Caco-2 (cell line): ENCODE measurements around the gene CCNQ. TPM values are rescaled to one million over a fixed set of nuclear protein-coding genes. Genes with fewer than 3 reads are reported as not detected.

Source experiments
- BruUV-seq: library from RNA; stranded (reverse); fragments of 400-500 nt; replicated peaks from 2 replicates; lab custom pipeline; 2021; lab: Mats Ljungman, UMichigan
- CTCF ChIA-PET: fragments of 300-600 bp; sonication (Branson Sonifier 250); formaldehyde crosslinking; loops from one replicate; lab custom pipeline; 2022; ENCODE audit warnings: antibody characterized with exemption; lab: Charles Lee
- POLR2A ChIA-PET: fragments of 300-600 bp; sonication (Branson Sonifier 250); formaldehyde crosslinking; loops from one replicate; lab custom pipeline; 2022; ENCODE audit warnings: antibody characterized with exemption; lab: Charles Lee
- DNase-seq, 2 experiments: peaks; one replicate each; pipeline versions ENCODE4 v3.0.0 to v3.0.0-alpha.2; 2020 to 2022
- H3K27me3 ChIP-seq: replicated peaks from 2 replicates; pipeline ENCODE4 v1.6.0; 2011; ENCODE audit warnings: low read length; ENCODE audit not compliant: control insufficient read depth, insufficient read depth
- H3K36me3 ChIP-seq: 2 replicates; pipeline ENCODE4 v1.5.1; 2011; ENCODE audit warnings: low read length; ENCODE audit not compliant: control insufficient read depth, insufficient read depth
- H3K4me1 ChIP-seq: fragments of 250-450 bp; sonication (Bioruptor Pico); 2 replicates; pipeline ENCODE4 v1.5.1; 2020; ENCODE audit warnings: mild to moderate bottlenecking
- H3K4me3 ChIP-seq: 2 replicates; pipeline ENCODE4 v1.5.1; 2011; ENCODE audit warnings: low read depth, mild to moderate bottlenecking, control low read depth, low read length
- H3K9me3 ChIP-seq: fragments of 250-450 bp; sonication (Bioruptor Pico); 2 replicates; pipeline ENCODE4 v1.5.1; 2020; ENCODE audit warnings: mild to moderate bottlenecking, moderate library complexity
- H3K27ac Mint-ChIP-seq: one replicate; pipeline ENCODE4 v1.8.0; 2022; ENCODE audit warnings: mixed read lengths; ENCODE audit not compliant: unreplicated experiment
- H3K27me3 Mint-ChIP-seq: one replicate; pipeline ENCODE4 v1.8.0; 2022; ENCODE audit warnings: mixed read lengths; ENCODE audit not compliant: insufficient read depth, unreplicated experiment
- H3K36me3 Mint-ChIP-seq: one replicate; pipeline ENCODE4 v1.8.0; 2022; ENCODE audit warnings: mild to moderate bottlenecking, mixed read lengths; ENCODE audit not compliant: insufficient read depth, unreplicated experiment
- H3K4me1 Mint-ChIP-seq: one replicate; pipeline ENCODE4 v1.8.0; 2022; ENCODE audit warnings: low read depth, mixed read lengths; ENCODE audit not compliant: unreplicated experiment
- H3K4me3 Mint-ChIP-seq: one replicate; pipeline ENCODE4 v1.8.0; 2022; ENCODE audit warnings: mild to moderate bottlenecking, moderate library complexity, mixed read lengths; ENCODE audit not compliant: unreplicated experiment
- H3K9me3 Mint-ChIP-seq: one replicate; pipeline ENCODE4 v1.8.0; 2022; ENCODE audit warnings: mixed read lengths; ENCODE audit not compliant: unreplicated experiment
- CTCF ChIP-seq, 2 experiments: fragments of 200-600 bp in 1 of 2; IDR thresholded peaks; 1 replicate in 1 of 2; 2 replicates in 1 of 2; pipeline versions ENCODE4 v1.5.1 to v1.8.0; 2011 to 2022; ENCODE audit warnings: antibody characterized with exemption in 1 of 2, control low read depth in 1 of 2, inconsistent platforms in 1 of 2, low read depth in 1 of 2, low read length in 1 of 2, mild to moderate bottlenecking in 1 of 2, moderate library complexity in 1 of 2; ENCODE audit not compliant: insufficient read depth in 1 of 2, severe bottlenecking in 1 of 2, unreplicated experiment in 1 of 2
- intact Hi-C: fragments of 100-400 bp; cut with micrococcal nuclease; formaldehyde crosslinking; loops from one replicate; pipeline ENCODE4 v1.10.0; 2022; ENCODE audit not compliant: unreplicated experiment
- total RNA-seq: library from RNA; stranded (reverse); gene quantifications from 2 replicates; pipeline ENCODE4 v1.2.3, GENCODE V29; 2022

The CCNQ gene
- total RNA-seq, 1 experiment from 2014 or later, result 23.8 TPM

DNA sequence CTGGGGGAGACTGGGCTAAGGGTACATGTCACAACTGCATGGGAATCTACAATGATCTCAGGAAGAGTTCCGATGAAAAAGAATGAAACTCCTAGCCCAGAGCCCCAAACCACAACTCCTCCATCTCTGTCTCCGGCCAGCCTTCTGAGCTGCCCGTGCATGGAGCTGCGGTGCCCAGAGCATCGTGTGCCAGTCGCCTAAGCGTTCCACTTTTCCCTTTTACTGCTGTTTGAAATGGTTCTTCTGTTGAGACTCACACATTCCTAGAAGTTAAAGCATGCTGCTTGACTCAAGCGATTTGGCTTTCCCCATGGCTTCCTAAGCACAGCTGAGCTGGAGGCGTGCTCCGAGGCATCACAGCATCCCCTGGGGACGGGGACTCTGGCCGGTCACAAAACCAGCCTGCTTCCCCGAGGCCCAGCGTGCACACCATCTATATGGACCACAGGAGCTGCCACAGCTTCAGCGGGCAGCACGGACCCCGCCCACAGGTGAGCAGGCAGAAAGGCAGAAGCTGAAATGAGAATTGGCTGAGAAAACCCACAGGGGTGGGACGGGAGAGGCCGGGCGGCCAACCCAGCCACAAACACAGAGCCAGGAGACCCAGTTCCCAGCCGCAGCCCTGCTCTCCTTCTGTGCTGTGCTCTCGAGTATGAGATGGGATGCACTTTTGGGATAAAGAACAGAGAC lies 5.0 kb downstream of the CCNQ start:
- intact Hi-C loops, result no loop called here
- no peak for TF ChIP-seq CTCF (IDR thresholded peaks at IDR 0.05; ENCODE audit: insufficient read depth in 1 of 2, low read depth in 1 of 2, low read length in 1 of 2, severe bottlenecking in 1 of 2, unreplicated experiment in 1 of 2)
- Histone ChIP-seq H3K27me3 (no peaks in the 10 kb centered on the region), H3K4me1 (no peaks in the 10 kb centered on the region), H3K4me3 (no peak overlapping the region), H3K9me3 (no peaks in the 10 kb centered on the region), H3K36me3 (no peaks in the 10 kb centered on the region)
- Mint-ChIP-seq H3K9me3 (no peaks in the 10 kb centered on the region), H3K4me1 (no peaks in the 10 kb centered on the region), H3K36me3 (peaks cover 16% of the 10 kb centered on the region), H3K27ac (no peak overlapping the region), H3K4me3 (no peak overlapping the region), H3K27me3 (no peaks in the 10 kb centered on the region)
- no TSS peak for BruUV-seq
- ChIA-PET CTCF (no interaction called here), POLR2A (no interaction called here)
- DNase-seq, result no peak

- no peak for TF ChIP-seq CTCF (IDR thresholded peaks at IDR 0.05; ENCODE audit: insufficient read depth in 1 of 2, low read depth in 1 of 2, low read length in 1 of 2, severe bottlenecking in 1 of 2, unreplicated experiment in 1 of 2)
- ChIA-PET CTCF (no interaction called here), POLR2A (no interaction called here)
- Histone ChIP-seq H3K4me3 (no peak overlapping the region), H3K27me3 (no peaks in the 10 kb centered on the region), H3K36me3 (no peaks in the 10 kb centered on the region), H3K4me1 (no peaks in the 10 kb centered on the region), H3K9me3 (no peaks in the 10 kb centered on the region)
- Mint-ChIP-seq H3K27ac (no peak overlapping the region), H3K9me3 (no peaks in the 10 kb centered on the region), H3K4me3 (no peak overlapping the region), H3K27me3 (no peaks in the 10 kb centered on the region), H3K36me3 (peaks cover 19% of the 10 kb centered on the region), H3K4me1 (no peaks in the 10 kb centered on the region)
- intact Hi-C loops, result no loop called here
- DNase-seq, result no peak
- no TSS peak for BruUV-seq
Measured at GRCh38 chrX:153592966-153593688, 5.8 kb downstream of the CCNQ start.

DNA sequence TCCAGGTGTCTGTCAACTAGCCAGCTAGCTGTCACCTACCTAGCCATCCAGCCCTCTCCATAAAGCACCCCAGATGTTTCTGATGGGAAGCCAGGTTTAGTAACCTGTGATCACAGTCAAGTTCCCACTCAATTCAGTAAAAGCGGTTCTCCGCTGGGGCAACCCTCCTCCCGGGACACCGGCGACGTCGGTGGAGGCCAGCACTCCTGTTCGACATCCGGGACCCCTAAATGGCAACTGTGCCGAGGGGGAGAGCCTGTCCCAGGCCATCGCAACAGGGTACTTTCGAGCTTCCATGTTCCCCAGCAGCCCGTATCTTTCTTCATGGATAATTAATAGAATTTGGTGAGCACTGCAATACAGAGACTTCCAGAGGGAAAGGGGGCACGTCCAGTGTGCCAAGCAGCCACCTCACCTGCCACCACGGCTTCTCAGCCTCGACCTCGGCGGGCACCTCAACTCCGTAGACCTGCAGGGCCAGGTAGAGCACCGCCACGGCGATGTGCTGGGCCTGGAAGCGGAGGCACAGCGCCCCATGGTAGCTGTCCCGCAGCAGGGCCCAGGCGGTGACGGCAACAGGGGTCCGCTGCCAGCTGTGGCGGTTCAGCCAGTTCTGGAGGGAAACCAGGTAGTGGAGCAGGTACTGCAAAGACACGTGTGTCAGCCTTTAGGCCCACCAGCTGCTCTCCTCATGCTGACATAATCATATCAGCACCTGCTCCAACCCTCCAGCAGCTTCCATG lies 6.7 kb downstream of the CCNQ start:
- Histone ChIP-seq H3K4me3 (no peak overlapping the region), H3K27me3 (no peaks in the 10 kb centered on the region), H3K9me3 (no peaks in the 10 kb centered on the region), H3K36me3 (no peaks in the 10 kb centered on the region; the same call in 1 of the 2 replicates), H3K4me1 (no peaks in the 10 kb centered on the region)
- Mint-ChIP-seq H3K27me3 (no peaks in the 10 kb centered on the region), H3K4me3 (no peak overlapping the region), H3K9me3 (no peaks in the 10 kb centered on the region), H3K27ac (no peak overlapping the region), H3K36me3 (peaks cover 25% of the 10 kb centered on the region), H3K4me1 (no peaks in the 10 kb centered on the region)
- intact Hi-C loops, result no loop called here
- ChIA-PET POLR2A (no interaction called here), CTCF (no interaction called here)
- DNase-seq, result no peak
- no peak for TF ChIP-seq CTCF (IDR thresholded peaks at IDR 0.05; ENCODE audit: insufficient read depth in 1 of 2, low read depth in 1 of 2, low read length in 1 of 2, severe bottlenecking in 1 of 2, unreplicated experiment in 1 of 2)
- no TSS peak for BruUV-seq
